Thoracic aorta (tissue), 2 donors: ENCODE data around the gene SHROOM1. TPM values are rescaled to one million over a fixed set of nuclear protein-coding genes. Genes with fewer than 3 reads are reported as not detected.
A peak's percentile ranks its signal among the peaks of the same experiment; 100 is the strongest.

Experiments used
- ATAC-seq: fragments of 150-250 bp; one replicate; pipeline ENCODE4 v1.8.0; 2017; ENCODE audit warnings: low read depth; ENCODE audit not compliant: insufficient number of reproducible peaks, low FRiP score
- DNase-seq: peaks from one replicate; pipeline ENCODE4 v3.0.0-alpha.2; 2020; ENCODE audit warnings: low spot score
- H3K27ac ChIP-seq, 2 donors: fragments of 200-600 bp; sonication (generic); 1 replicate in 1 of 2; 2 replicates in 1 of 2; pipeline ENCODE4 v1.5.1; 2016; ENCODE audit warnings: mild to moderate bottlenecking in 2 of 2, moderate library complexity in 2 of 2
- H3K27me3 ChIP-seq: fragments of 200-600 bp; sonication (generic); replicated peaks from 2 replicates; pipeline ENCODE4 v1.6.0; 2016; ENCODE audit warnings: mild to moderate bottlenecking; ENCODE audit not compliant: insufficient read depth
- H3K36me3 ChIP-seq: fragments of 200-600 bp; sonication (generic); one replicate; pipeline ENCODE4 v1.5.1; 2016
- H3K4me1 ChIP-seq, 2 donors: fragments of 200-600 bp; sonication (generic); 1 replicate in 1 of 2; 2 replicates in 1 of 2; pipeline versions ENCODE4 v1.5.1 to v1.6.0; 2016; ENCODE audit warnings: low read depth in 2 of 2, mild to moderate bottlenecking in 1 of 2; ENCODE audit not compliant: control insufficient read depth in 1 of 2
- H3K4me3 ChIP-seq: fragments of 200-600 bp; sonication (generic); 2 replicates; pipeline ENCODE4 v1.5.1; 2016; ENCODE audit warnings: mild to moderate bottlenecking
- H3K9me3 ChIP-seq: fragments of 200-600 bp; sonication (generic); 2 replicates; pipeline ENCODE4 v1.5.1; 2016
- CTCF ChIP-seq: fragments of 200-600 bp; sonication (generic); IDR thresholded peaks from one replicate; pipeline ENCODE4 v1.5.1; 2019; ENCODE audit warnings: antibody characterized with exemption
- total RNA-seq, 2 donors: library from RNA; depleted of rRNA; stranded (reverse); fragments of >200 nt; gene quantifications; one replicate each; pipeline versions ENCODE4 v1.1.0 to v1.2.3, GENCODE V29; 2016

Gene SHROOM1
- total RNA-seq, 2 donors from 2014 or later = 13.1 to 15.4 TPM

- H3K27ac ChIP-seq = no peak overlapping the region
- H3K4me1 ChIP-seq = peaks cover 7 to 20% of the 10 kb centered on the region in 2 donors
- no peaks in the 10 kb centered on the region for H3K9me3 ChIP-seq
- H3K36me3 ChIP-seq = no peaks in the 10 kb centered on the region
- no peak overlapping the region for H3K4me3 ChIP-seq
- DNase-seq (no peak), ATAC-seq (no peak)
- H3K27me3 ChIP-seq = no peaks in the 10 kb centered on the region
- TF ChIP-seq CTCF = no peak
Observed at GRCh38 chr5:132790201-132790865, 40.1 kb downstream of the SHROOM1 start.

- H3K9me3 ChIP-seq = no peaks in the 10 kb centered on the region
- H3K36me3 ChIP-seq = no peaks in the 10 kb centered on the region
- H3K4me3 ChIP-seq = no peak overlapping the region
- ATAC-seq = no peak
- DNase-seq = no peak
- peaks cover 11 to 25% of the 10 kb centered on the region in 2 donors for H3K4me1 ChIP-seq
- no peak overlapping the region for H3K27ac ChIP-seq
- no peaks in the 10 kb centered on the region for H3K27me3 ChIP-seq
- no peak for TF ChIP-seq CTCF
Observed at GRCh38 chr5:132788990-132789886, 41.2 kb downstream of the SHROOM1 start.

- H3K27ac ChIP-seq = no peak overlapping the region
- no peak for ATAC-seq
- H3K4me3 ChIP-seq = no peak overlapping the region
- no peaks in the 10 kb centered on the region for H3K36me3 ChIP-seq
- TF ChIP-seq CTCF = no peak
- no peaks in the 10 kb centered on the region for H3K27me3 ChIP-seq
- H3K9me3 ChIP-seq = no peaks in the 10 kb centered on the region
- peaks cover 11 to 29% of the 10 kb centered on the region in 2 donors for H3K4me1 ChIP-seq
- no peak for DNase-seq
Observed at GRCh38 chr5:132788508-132788907, 41.9 kb downstream of the SHROOM1 start.

- Histone ChIP-seq H3K4me3 (no peak overlapping the region), H3K36me3 (no peaks in the 10 kb centered on the region), H3K27me3 (no peaks in the 10 kb centered on the region), H3K4me1 (peaks cover 11 to 41% of the 10 kb centered on the region in 2 donors), H3K27ac (no peak overlapping the region), H3K9me3 (no peaks in the 10 kb centered on the region)
- no peak for TF ChIP-seq CTCF
- DNase-seq = no peak
- ATAC-seq = no peak
Observed at GRCh38 chr5:132787076-132787475, 43.4 kb downstream of the SHROOM1 start.

- H3K27ac ChIP-seq = peak overlapping the region in 1 of 2 donors; percentile 24
- no peak for DNase-seq
- H3K27me3 ChIP-seq = no peaks in the 10 kb centered on the region
- H3K4me3 ChIP-seq = peak overlapping the region; percentile 43
- no peak for ATAC-seq
- TF ChIP-seq CTCF = no peak
- no peaks in the 10 kb centered on the region for H3K36me3 ChIP-seq
- no peaks in the 10 kb centered on the region for H3K9me3 ChIP-seq
- H3K4me1 ChIP-seq = peaks cover 11 to 45% of the 10 kb centered on the region in 2 donors
Observed at GRCh38 chr5:132785864-132786263, 44.6 kb downstream of the SHROOM1 start.
